ENCODE results near the gene SERPINC1.
"Not testable (repeated sequence)": the region's sequence is repeated elsewhere in the genome, so short reads cannot be mapped to it uniquely, and the experiment has no call there.

SERPINC1 gene

DNA sequence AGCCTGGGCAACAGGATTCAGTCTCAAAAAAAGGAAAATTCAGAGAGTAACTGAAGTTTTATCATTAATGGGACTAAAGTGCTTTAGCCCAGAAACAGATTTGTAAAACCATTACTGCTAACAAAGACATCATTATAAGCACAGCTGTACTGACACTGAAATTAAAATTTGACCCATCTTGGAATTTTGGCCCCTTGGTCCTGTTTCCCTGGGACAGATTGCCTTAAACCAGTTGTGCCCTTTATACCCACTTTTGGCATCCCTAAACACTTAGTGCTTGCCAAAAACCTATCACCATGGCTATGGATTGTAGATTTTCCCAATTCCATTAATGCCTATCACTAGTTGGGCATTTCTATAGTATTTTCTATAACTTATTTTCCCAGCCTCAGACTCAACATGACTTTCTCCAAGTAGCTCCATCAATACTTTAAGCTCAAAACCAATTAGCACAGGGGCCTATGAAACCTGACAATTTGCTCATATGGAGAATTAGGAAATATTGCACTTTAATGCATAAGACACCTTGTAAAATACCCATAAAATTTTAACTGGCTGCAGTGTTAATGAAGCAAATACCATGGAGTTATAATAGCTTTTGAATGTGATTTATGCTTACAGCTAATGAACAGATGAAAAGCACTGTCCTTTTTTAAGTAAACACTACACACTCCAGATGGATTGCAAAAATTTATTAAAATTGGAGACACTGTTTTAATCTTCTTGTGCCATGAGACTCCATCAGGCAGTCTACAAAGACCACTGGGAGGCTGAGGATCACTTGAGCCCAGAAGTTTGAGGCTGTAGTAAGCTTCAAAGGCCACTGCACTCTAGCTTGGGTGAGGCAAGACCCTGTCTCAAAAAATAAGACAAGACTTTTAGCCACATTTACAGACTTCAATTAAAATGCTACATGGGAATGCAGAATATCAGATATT, 53.6 kb downstream of the SERPINC1 start:
- no peak for DNase-seq (ENCODE audit: low read depth in 3 of 3)

DNA sequence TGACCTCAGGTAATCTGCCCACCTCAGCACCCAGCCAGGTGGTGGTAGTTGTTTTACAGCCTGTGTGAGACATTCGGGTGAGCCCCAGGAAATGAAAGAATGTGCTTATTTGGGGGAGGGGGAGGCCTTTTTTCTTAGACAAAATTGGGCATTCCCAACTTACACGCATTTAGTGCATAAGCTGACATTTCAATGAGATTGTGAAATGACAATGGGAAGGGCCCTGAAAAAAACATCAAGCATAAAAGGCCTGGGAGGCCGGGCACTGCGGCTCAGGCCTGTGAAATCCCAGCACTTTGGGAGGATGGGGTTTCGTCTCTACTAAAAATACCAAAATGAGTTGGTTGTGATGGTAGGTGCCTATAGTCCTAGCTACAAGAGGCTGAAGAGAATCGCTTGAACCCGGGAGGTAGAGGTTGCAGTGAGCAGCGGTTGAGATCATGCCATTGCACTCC, 54.3 kb downstream of the SERPINC1 start:
- DNase-seq (ENCODE audit: low read depth in 3 of 3) = no peak

DNA sequence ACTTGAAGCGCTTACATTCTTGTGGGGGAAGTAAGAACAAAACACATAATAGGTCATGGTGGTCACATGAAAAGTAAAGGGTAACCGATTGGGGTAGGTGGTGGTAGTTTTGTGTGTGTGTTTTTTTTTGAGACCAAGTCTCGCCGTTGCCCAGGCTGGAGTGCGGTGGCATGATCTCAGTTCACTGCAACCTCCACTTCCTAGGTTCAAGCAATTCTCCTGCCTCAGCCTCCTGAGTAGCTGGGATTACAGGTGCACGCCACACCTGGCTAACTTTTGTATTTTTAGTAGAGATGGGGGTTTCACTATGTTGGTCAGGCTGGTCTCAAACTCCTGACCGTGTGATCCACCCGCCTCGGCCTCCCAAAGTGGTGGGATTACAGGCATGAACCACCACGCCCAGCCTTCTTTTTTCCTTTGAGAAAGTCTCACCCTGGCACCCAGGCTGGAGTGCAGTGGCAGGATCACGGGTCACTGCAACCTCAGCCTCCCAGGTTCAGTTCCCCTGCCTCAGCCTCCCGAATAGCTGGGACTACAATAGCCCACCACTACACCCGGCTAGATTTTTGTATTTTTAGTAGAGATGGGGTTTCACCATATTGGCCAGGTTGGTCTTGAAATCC, 54.9 kb downstream of the SERPINC1 start:
- not testable (repeated sequence) for DNase-seq (ENCODE audit: low read depth in 3 of 3)

DNA sequence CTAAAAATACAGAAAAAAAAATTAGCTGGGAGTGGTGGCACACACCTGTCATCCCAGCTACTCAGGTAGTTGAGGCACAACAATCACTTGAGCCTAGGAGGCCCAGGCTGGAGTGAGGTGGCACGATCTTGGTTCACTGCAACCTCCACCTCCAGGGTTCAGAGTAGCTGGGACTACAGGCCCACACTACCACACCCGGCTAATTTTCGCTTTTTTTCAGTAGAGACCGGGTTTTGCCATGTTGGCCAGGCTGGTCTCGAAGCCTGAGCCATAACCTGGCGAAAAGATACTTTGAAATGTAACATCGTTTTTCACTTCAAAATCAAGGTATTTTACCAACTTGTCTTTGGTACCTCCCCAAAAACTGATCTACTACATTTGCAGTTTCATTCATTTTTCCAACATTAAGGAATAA, 55.4 kb downstream of the SERPINC1 start:
- no peak for DNase-seq (ENCODE audit: low read depth in 3 of 3)

DNA sequence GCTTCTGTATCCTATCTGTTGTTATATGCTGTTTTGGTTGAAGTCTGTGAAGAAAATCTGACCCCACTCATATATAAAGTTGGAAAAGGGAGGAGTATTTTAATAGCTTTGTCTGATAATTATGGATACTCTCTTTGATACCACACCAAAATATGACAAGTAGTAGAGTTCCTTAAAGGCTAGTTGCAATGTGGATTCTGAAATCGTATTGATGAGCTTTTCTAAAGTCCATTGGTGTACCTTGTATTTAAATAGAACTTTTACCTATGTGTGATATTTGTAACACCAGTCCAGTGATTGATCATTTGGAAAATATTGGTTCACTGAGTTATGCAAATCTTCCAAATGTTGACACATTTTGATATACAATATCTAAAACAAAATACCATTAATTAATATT, 57.1 kb downstream of the SERPINC1 start:
- no peak for DNase-seq (ENCODE audit: low read depth in 3 of 3)

DNA sequence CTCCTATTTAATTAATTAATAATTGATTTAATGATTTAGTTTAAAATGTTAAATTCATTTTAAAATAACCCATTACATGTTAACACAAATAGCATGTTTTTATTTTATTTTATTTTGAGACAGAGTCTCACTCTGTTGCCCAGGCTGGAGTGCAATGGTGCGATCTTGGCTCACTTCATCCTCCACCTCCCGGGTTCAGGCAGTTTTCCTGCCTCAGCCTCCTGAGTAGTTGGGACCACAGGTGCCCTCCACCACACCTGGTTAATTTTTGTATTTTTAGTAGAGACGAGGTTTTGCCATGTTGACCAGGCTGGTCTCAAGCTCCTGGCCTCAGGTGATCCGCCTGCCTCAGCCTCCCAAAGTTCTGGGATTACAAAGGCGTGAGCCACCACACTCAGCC, 57.6 kb downstream of the SERPINC1 start:
- not testable (repeated sequence) for DNase-seq (ENCODE audit: low read depth in 3 of 3)

DNA sequence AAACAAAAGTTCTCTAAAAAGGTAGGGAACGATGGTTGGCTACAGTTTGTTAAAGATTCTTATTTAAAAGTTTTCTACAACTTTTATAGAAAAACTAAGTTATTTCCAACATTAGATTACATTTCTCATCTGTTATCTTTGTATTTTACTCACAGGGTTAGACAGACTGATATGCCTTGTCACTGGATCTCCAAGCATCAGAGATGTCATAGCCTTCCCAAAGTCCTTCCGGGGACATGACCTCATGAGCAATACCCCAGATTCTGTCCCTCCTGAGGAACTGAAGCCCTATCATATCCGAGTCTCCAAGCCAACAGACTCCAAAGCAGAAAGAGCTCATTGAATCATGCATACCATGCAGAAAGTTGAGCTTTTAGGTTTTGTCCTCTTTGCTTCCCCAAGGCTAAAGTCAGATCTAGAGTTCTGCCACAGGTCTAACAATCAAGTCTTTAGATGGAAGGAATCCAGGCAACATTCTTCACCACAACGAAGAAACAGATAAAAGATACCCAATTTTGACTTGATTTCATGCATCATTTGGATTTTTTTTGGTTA, 59.7 kb downstream of the SERPINC1 start:
- DNase-seq (ENCODE audit: low read depth in 3 of 3) = no peak

DNA sequence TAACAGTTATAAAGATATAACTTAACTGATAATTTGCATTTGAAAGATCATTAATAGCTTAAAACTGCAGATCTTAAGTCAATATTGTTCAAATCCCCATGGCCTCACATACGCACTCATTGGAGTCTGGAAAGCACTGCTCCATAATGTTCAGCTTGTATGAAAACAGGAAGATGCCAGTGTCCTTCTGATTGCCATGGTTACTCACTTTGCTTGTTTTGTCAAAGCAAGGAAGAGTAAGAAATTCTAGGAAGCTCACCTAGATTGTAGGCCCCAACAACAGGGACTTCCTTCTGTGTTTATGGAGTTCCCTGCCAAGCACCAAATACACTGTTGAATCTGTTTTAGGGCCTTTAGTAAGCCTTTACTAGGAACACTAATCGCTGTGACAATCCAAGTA, 60.2 kb downstream of the SERPINC1 start:
- no peak for DNase-seq (ENCODE audit: low read depth in 3 of 3)

DNA sequence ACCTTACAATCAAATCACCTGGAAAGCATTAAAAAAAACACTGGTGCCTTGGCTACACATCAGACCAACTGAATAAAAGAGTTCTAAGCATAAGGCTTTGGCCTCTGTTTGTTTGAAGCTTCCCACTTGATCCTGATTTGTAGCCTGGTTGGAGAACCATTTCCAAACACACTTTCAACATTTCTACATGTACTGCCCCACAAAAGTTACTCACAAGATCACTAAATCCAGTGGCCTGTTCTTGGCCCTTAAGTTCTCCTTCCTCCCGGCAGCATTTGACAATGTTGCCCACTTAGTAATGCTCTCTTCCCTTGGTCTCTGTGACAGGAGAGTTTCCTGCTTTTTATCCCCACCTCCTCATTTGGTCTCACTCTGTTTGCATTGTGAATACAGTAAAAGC, 61.1 kb downstream of the SERPINC1 start:
- no peak for DNase-seq (ENCODE audit: low read depth in 3 of 3)
